Activated CD4-positive, CD25-positive, alpha-beta regulatory T cell (primary cell): Measurements from ENCODE around the gene PPFIA4.

Experiments
- DNase-seq, 4 experiments: peaks; one replicate each; lab custom pipeline; 2025; lab: John Stamatoyannopoulos, UW

Gene PPFIA4

GRCh38 chr1:203040513-203041275 lies 14.4 kb downstream of the PPFIA4 start:
- no peak for DNase-seq

GRCh38 chr1:203041351-203041932 lies 15.2 kb downstream of the PPFIA4 start:
- DNase-seq = no peak

- DNase-seq = no peak
Observed at GRCh38 chr1:203043830-203044545, 17.7 kb downstream of the PPFIA4 start.

GRCh38 chr1:203044546-203045250 lies 18.4 kb downstream of the PPFIA4 start:
- DNase-seq = no peak

- DNase-seq = no peak
Observed at GRCh38 chr1:203045336-203045735, 19.0 kb downstream of the PPFIA4 start.

- DNase-seq = no peak
Observed at GRCh38 chr1:203045821-203046594, 19.7 kb downstream of the PPFIA4 start.

GRCh38 chr1:203046984-203047630 lies 20.8 kb downstream of the PPFIA4 start:
- no peak for DNase-seq

GRCh38 chr1:203048086-203048485 lies 21.8 kb downstream of the PPFIA4 start:
- DNase-seq = no peak

- no peak for DNase-seq
Observed at GRCh38 chr1:203048555-203049051, 22.3 kb downstream of the PPFIA4 start.

GRCh38 chr1:203049077-203049476 lies 22.8 kb downstream of the PPFIA4 start:
- no peak for DNase-seq

GRCh38 chr1:203049576-203050180 lies 23.4 kb downstream of the PPFIA4 start:
- no peak for DNase-seq

- DNase-seq = no peak
Observed at GRCh38 chr1:203050826-203051225, 24.5 kb downstream of the PPFIA4 start.

- no peak for DNase-seq
Observed at GRCh38 chr1:203051841-203052324, 25.6 kb downstream of the PPFIA4 start.

GRCh38 chr1:203052601-203053000 lies 26.3 kb downstream of the PPFIA4 start:
- no peak for DNase-seq

GRCh38 chr1:203054184-203054583 lies 27.9 kb downstream of the PPFIA4 start:
- DNase-seq = no peak

GRCh38 chr1:203054642-203055041 lies 28.4 kb downstream of the PPFIA4 start:
- no peak for DNase-seq

GRCh38 chr1:203055161-203055799 lies 29.0 kb downstream of the PPFIA4 start:
- no peak for DNase-seq

- no peak for DNase-seq
Observed at GRCh38 chr1:203056012-203056411, 29.7 kb downstream of the PPFIA4 start.

- DNase-seq = no peak
Observed at GRCh38 chr1:203056516-203056915, 30.2 kb downstream of the PPFIA4 start.
